H1 (cell line): ENCODE data around the gene PDE8B.
"Not testable (repeated sequence)": the region's sequence is repeated elsewhere in the genome, so short reads cannot be mapped to it uniquely, and the experiment has no call there.

ENCODE experiments used
- CEBPB ChIP-seq: IDR thresholded peaks from 2 replicates; pipeline ENCODE4 v1.6.1; 2012; ENCODE audit warnings: low read depth, low read length
- CTCF ChIP-seq, 3 experiments: IDR thresholded peaks; 1 replicate in 2 of 3; 2 replicates in 1 of 3; pipeline versions ENCODE4 v1.5.1 to v1.6.1; 2011; ENCODE audit warnings: low read length in 3 of 3, mild to moderate bottlenecking in 3 of 3, inconsistent platforms in 2 of 3, low read depth in 1 of 3, moderate library complexity in 1 of 3; ENCODE audit not compliant: insufficient read depth in 1 of 3; ENCODE audit errors: control extremely low read depth in 1 of 3
- EP300 ChIP-seq, 2 experiments: IDR thresholded peaks; 1 replicate in 1 of 2; 2 replicates in 1 of 2; pipeline ENCODE4 v1.6.1; 2011 to 2012; ENCODE audit warnings: low read depth in 2 of 2, low read length in 2 of 2, mild to moderate bottlenecking in 2 of 2, borderline replicate concordance in 1 of 2, inconsistent platforms in 1 of 2, moderate library complexity in 1 of 2
- NANOG ChIP-seq: IDR thresholded peaks from 2 replicates; pipeline ENCODE4 v1.6.1; 2011; ENCODE audit warnings: low read length, low read depth, mild to moderate bottlenecking, inconsistent platforms; ENCODE audit not compliant: insufficient read depth, poor library complexity, severe bottlenecking

DNA sequence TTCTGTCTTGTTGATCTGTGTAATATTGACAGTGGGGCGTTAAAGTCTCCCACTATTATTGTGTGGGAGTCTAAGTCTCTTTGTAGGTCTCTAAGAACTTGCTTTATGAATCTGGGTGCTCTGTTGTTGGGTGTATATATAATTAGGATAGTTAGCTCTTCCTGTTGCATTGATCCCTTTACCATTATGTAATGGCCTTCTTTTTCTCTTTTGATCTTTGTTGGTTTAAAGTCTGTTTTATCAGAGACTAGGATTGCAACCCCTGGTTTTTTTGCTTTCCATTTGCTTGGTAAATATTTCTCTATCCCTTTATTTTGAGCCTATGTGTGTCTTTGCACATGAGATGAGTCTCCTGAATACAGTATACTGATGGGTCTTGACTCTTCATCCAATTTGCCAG, 175.9 kb downstream of the PDE8B start:
- TF ChIP-seq CEBPB; CTCF (IDR thresholded peaks at IDR 0.05; ENCODE audit: control extremely low read depth in 1 of 3, insufficient read depth in 1 of 3, low read depth in 1 of 3, low read length in 3 of 3); NANOG; EP300 (IDR thresholded peaks at IDR 0.05; ENCODE audit: borderline replicate concordance in 1 of 2, low read depth in 2 of 2, low read length in 2 of 2): not testable (repeated sequence)
